ENCODE results near the gene ERCC6L2. TPM values are rescaled to one million over a fixed set of nuclear protein-coding genes. Genes with fewer than 3 reads are reported as not detected.

ERCC6L2 gene
- total and polyA plus RNA-seq, 2 of the 8 experiments (the other 6 are each of a cell fraction or from before 2014, with no cell fraction given): 9.8 to 50.0 TPM

DNA sequence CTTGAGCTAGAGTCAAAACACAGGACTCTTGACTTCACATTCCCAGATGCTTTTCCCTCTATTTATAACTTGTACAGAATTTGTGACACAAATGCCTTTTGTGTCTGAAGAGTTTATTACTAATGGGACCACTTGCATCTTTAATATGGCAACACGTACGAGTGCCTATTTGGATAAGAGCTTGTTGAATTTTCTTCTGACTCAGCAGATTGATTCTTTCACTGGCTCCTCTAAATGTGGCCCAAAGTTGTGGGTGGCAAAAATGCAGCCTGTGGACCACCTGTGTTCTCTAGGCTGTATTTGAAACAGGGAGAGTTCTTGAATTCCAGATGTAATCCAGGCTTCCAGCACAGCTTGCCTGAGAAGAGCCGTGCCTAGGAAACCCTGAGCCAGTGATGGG lies 34.1 kb upstream of the ERCC6L2 start (continued):
- TF ChIP-seq, protein P1, sequence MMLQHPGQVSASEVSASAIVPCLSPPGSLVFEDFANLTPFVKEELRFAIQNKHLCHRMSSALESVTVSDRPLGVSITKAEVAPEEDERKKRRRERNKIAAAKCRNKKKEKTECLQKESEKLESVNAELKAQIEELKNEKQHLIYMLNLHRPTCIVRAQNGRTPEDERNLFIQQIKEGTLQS (IDR thresholded peaks at IDR 0.05; ENCODE audit: insufficient read depth, low read depth, low read length): no peak
- TF ChIP-seq RXRA (IDR thresholded peaks at IDR 0.05; ENCODE audit: insufficient read depth, low read depth, low read length): no peak
- no peak for TF ChIP-seq BCL11A (IDR thresholded peaks at IDR 0.05; ENCODE audit: low read depth in 2 of 2, low read length in 2 of 2)
